ENCODE measurements around the gene IGFL1. TPM values are rescaled to one million over a fixed set of nuclear protein-coding genes. Genes with fewer than 3 reads are reported as not detected.
"Not testable (repeated sequence)": the region's sequence is repeated elsewhere in the genome, so short reads cannot be mapped to it uniquely, and the experiment has no call there.

Gene IGFL1
- total RNA-seq, 2 donors from 2014 or later: not detected

GRCh38 chr19:46243081-46243654 is 13.6 kb downstream of the IGFL1 start:
- ATAC-seq (replicated peaks in 1 of 2); H3K4me3 Mint-ChIP-seq; H3K36me3 Mint-ChIP-seq (ENCODE audit: insufficient read depth in 2 of 2); H3K9me3 Mint-ChIP-seq; H3K27ac Mint-ChIP-seq; DNase-seq; H3K4me1 Mint-ChIP-seq (ENCODE audit: low read depth): not testable (repeated sequence)
- peaks cover 74% of the 10 kb centered on the region for H3K27me3 Mint-ChIP-seq (ENCODE audit: low read depth)

GRCh38 chr19:46250076-46250735 is 20.7 kb downstream of the IGFL1 start:
- Mint-ChIP-seq H3K9me3 (no peaks in the 10 kb centered on the region), H3K4me3 (no peak overlapping the region), H3K27ac (no peak overlapping the region), H3K4me1 (ENCODE audit: low read depth) (no peaks in the 10 kb centered on the region), H3K27me3 (ENCODE audit: low read depth) (peaks cover 62% of the 10 kb centered on the region), H3K36me3 (ENCODE audit: insufficient read depth in 2 of 2) (no peaks in the 10 kb centered on the region)
- ATAC-seq (replicated peaks in 1 of 2) (no peak), DNase-seq (no peak)

- H3K4me3 Mint-ChIP-seq: no peak overlapping the region
- no peak for ATAC-seq (replicated peaks in 1 of 2)
- H3K4me1 Mint-ChIP-seq (ENCODE audit: low read depth): no peaks in the 10 kb centered on the region
- H3K9me3 Mint-ChIP-seq: no peaks in the 10 kb centered on the region
- H3K36me3 Mint-ChIP-seq (ENCODE audit: insufficient read depth in 2 of 2): no peaks in the 10 kb centered on the region
- DNase-seq: no peak
- H3K27ac Mint-ChIP-seq: no peak overlapping the region
- peaks cover 64% of the 10 kb centered on the region for H3K27me3 Mint-ChIP-seq (ENCODE audit: low read depth)
Observed at GRCh38 chr19:46251416-46251815, 21.9 kb downstream of the IGFL1 start.

- Mint-ChIP-seq H3K27me3 (ENCODE audit: low read depth) (peaks cover 63% of the 10 kb centered on the region), H3K9me3 (no peaks in the 10 kb centered on the region), H3K36me3 (ENCODE audit: insufficient read depth in 2 of 2) (no peaks in the 10 kb centered on the region), H3K4me3 (no peak overlapping the region), H3K4me1 (ENCODE audit: low read depth) (no peaks in the 10 kb centered on the region), H3K27ac (no peak overlapping the region)
- DNase-seq (no peak), ATAC-seq (replicated peaks in 1 of 2) (no peak)
Observed at GRCh38 chr19:46254776-46255175, 25.2 kb downstream of the IGFL1 start.

GRCh38 chr19:46256855-46257254 is 27.3 kb downstream of the IGFL1 start:
- no peaks in the 10 kb centered on the region for H3K4me1 Mint-ChIP-seq (ENCODE audit: low read depth)
- H3K27ac Mint-ChIP-seq: no peak overlapping the region
- H3K27me3 Mint-ChIP-seq (ENCODE audit: low read depth): peaks cover 66% of the 10 kb centered on the region
- no peak overlapping the region for H3K4me3 Mint-ChIP-seq
- ATAC-seq (replicated peaks in 1 of 2) (no peak), DNase-seq (no peak)
- no peaks in the 10 kb centered on the region for H3K9me3 Mint-ChIP-seq
- H3K36me3 Mint-ChIP-seq (ENCODE audit: insufficient read depth in 2 of 2): no peaks in the 10 kb centered on the region

- Mint-ChIP-seq H3K27me3 (ENCODE audit: low read depth) (peaks cover 68% of the 10 kb centered on the region), H3K4me1 (ENCODE audit: low read depth) (peaks cover 17% of the 10 kb centered on the region)
- ATAC-seq (replicated peaks in 1 of 2); H3K36me3 Mint-ChIP-seq (ENCODE audit: insufficient read depth in 2 of 2); H3K4me3 Mint-ChIP-seq; H3K27ac Mint-ChIP-seq; H3K9me3 Mint-ChIP-seq; DNase-seq: not testable (repeated sequence)
Observed at GRCh38 chr19:46261501-46261900, 32.0 kb downstream of the IGFL1 start.

GRCh38 chr19:46262684-46263296 is 33.2 kb downstream of the IGFL1 start:
- Mint-ChIP-seq H3K27me3 (ENCODE audit: low read depth) (peaks cover 69% of the 10 kb centered on the region), H3K27ac (peak overlapping the region; percentile 94), H3K4me3 (peak overlapping the region in 1 of 2 donors; percentile 54), H3K4me1 (ENCODE audit: low read depth) (peaks cover 17% of the 10 kb centered on the region)
- not testable (repeated sequence) for H3K36me3 Mint-ChIP-seq (ENCODE audit: insufficient read depth in 2 of 2); H3K9me3 Mint-ChIP-seq
- peak; percentile 84 to 85 for DNase-seq
- peak; percentile 90 to 95 for ATAC-seq (replicated peaks in 1 of 2)

GRCh38 chr19:46264801-46265200 is 35.3 kb downstream of the IGFL1 start:
- not testable (repeated sequence) for H3K4me3 Mint-ChIP-seq; ATAC-seq (replicated peaks in 1 of 2); H3K27ac Mint-ChIP-seq

GRCh38 chr19:46265217-46265828 is 35.8 kb downstream of the IGFL1 start:
- no peak overlapping the region for H3K4me3 Mint-ChIP-seq
- no peaks in the 10 kb centered on the region for H3K9me3 Mint-ChIP-seq
- no peaks in the 10 kb centered on the region for H3K36me3 Mint-ChIP-seq (ENCODE audit: insufficient read depth in 2 of 2)
- ATAC-seq (replicated peaks in 1 of 2) (peak; percentile 55 to 69), DNase-seq (peak; percentile 70 to 83)
- peaks cover 27% of the 10 kb centered on the region for H3K4me1 Mint-ChIP-seq (ENCODE audit: low read depth)
- no peak overlapping the region for H3K27ac Mint-ChIP-seq
- H3K27me3 Mint-ChIP-seq (ENCODE audit: low read depth): peaks cover 72% of the 10 kb centered on the region

More at GRCh38 chr19:46264801-46265200, 35.3 kb downstream of the IGFL1 start:
- H3K4me1 Mint-ChIP-seq (ENCODE audit: low read depth): peaks cover 27% of the 10 kb centered on the region
- H3K9me3 Mint-ChIP-seq; H3K36me3 Mint-ChIP-seq (ENCODE audit: insufficient read depth in 2 of 2); DNase-seq: not testable (repeated sequence)
- H3K27me3 Mint-ChIP-seq (ENCODE audit: low read depth): peaks cover 77% of the 10 kb centered on the region

- DNase-seq: no peak
- peaks cover 70% of the 10 kb centered on the region for H3K27me3 Mint-ChIP-seq (ENCODE audit: low read depth)
- peaks cover 28% of the 10 kb centered on the region for H3K4me1 Mint-ChIP-seq (ENCODE audit: low read depth)
- H3K36me3 Mint-ChIP-seq (ENCODE audit: insufficient read depth in 2 of 2): no peaks in the 10 kb centered on the region
- H3K9me3 Mint-ChIP-seq: no peaks in the 10 kb centered on the region
- H3K27ac Mint-ChIP-seq: no peak overlapping the region
- no peak overlapping the region for H3K4me3 Mint-ChIP-seq
- no peak for ATAC-seq (replicated peaks in 1 of 2)
Observed at GRCh38 chr19:46269101-46269500, 39.6 kb downstream of the IGFL1 start.

- DNase-seq: no peak
- no peak for ATAC-seq (replicated peaks in 1 of 2)
- no peaks in the 10 kb centered on the region for H3K36me3 Mint-ChIP-seq (ENCODE audit: insufficient read depth in 2 of 2)
- peak overlapping the region in 1 of 2 donors; percentile 39 for H3K4me3 Mint-ChIP-seq
- no peak overlapping the region for H3K27ac Mint-ChIP-seq
- H3K27me3 Mint-ChIP-seq (ENCODE audit: low read depth): peaks cover 61% of the 10 kb centered on the region
- no peaks in the 10 kb centered on the region for H3K9me3 Mint-ChIP-seq
- peaks cover 28% of the 10 kb centered on the region for H3K4me1 Mint-ChIP-seq (ENCODE audit: low read depth)
Observed at GRCh38 chr19:46270521-46271256, 41.1 kb downstream of the IGFL1 start.

GRCh38 chr19:46271481-46272197 is 42.1 kb downstream of the IGFL1 start:
- H3K36me3 Mint-ChIP-seq (ENCODE audit: insufficient read depth in 2 of 2): no peaks in the 10 kb centered on the region
- peaks cover 52% of the 10 kb centered on the region for H3K27me3 Mint-ChIP-seq (ENCODE audit: low read depth)
- H3K27ac Mint-ChIP-seq: no peak overlapping the region
- peaks cover 28% of the 10 kb centered on the region for H3K4me1 Mint-ChIP-seq (ENCODE audit: low read depth)
- no peaks in the 10 kb centered on the region for H3K9me3 Mint-ChIP-seq
- peak in 1 of 2 donors; percentile 16 for DNase-seq
- peak; percentile 79 to 86 for ATAC-seq (replicated peaks in 1 of 2)
- peak overlapping the region; percentile 9 to 29 for H3K4me3 Mint-ChIP-seq

Measured in activated T-cell treated with anti-CD3 and anti-CD28 coated beads, Interleukin-2, amount 50 U/mL, for 72 hours (primary cell).